ENCODE measurements around the gene NUDT2.
"Not testable (repeated sequence)": the region's sequence is repeated elsewhere in the genome, so short reads cannot be mapped to it uniquely, and the experiment has no call there.

GRCh38 chr9:34308316-34308715 lies 21.1 kb upstream of the NUDT2 start:
- TF ChIP-seq CTCF (conservative IDR thresholded peaks at IDR 0.05); ZFX (IDR thresholded peaks at IDR 0.05): not testable (repeated sequence)
